ENCODE data around the gene SSRP1. TPM values are rescaled to one million over a fixed set of nuclear protein-coding genes. Genes with fewer than 3 reads are reported as not detected.
A peak's percentile ranks its signal among the peaks of the same experiment; 100 is the strongest.

SSRP1 gene
- total RNA-seq, 3 donors from 2014 or later: 59.5 to 79.3 (median 65.8) TPM

GRCh38 chr11:57324886-57325734 is 10.6 kb downstream of the SSRP1 start, which contains the start of gene TNKS1BP1:
TNKS1BP1 (minus strand) TSS chr11:57324952; CDS start chr11:57321885, 3,067 bp downstream.
- Histone ChIP-seq H3K4me3 (peak within 1 kb of the TSS; percentile 77), H3K4me1 (ENCODE audit: low read depth) (peaks cover 48% of the 10 kb centered on the region), H3K36me3 (ENCODE audit: low read depth) (peaks cover 5% of the 10 kb centered on the region), H3K9me3 (no peaks in the 10 kb centered on the region)
- TF ChIP-seq, protein P1, sequence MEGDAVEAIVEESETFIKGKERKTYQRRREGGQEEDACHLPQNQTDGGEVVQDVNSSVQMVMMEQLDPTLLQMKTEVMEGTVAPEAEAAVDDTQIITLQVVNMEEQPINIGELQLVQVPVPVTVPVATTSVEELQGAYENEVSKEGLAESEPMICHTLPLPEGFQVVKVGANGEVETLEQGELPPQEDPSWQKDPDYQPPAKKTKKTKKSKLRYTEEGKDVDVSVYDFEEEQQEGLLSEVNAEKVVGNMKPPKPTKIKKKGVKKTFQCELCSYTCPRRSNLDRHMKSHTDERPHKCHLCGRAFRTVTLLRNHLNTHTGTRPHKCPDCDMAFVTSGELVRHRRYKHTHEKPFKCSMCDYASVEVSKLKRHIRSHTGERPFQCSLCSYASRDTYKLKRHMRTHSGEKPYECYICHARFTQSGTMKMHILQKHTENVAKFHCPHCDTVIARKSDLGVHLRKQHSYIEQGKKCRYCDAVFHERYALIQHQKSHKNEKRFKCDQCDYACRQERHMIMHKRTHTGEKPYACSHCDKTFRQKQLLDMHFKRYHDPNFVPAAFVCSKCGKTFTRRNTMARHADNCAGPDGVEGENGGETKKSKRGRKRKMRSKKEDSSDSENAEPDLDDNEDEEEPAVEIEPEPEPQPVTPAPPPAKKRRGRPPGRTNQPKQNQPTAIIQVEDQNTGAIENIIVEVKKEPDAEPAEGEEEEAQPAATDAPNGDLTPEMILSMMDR (IDR thresholded peaks at IDR 0.05): no peak
- peak; percentile 98 for DNase-seq
- intact Hi-C loops (cut with DNase I, micrococcal nuclease): no loop called here
- ATAC-seq: peak; percentile 81

- DNase-seq: peak; percentile 58 to 80 (median 74)
- Histone ChIP-seq H3K4me3 (peak overlapping the region; percentile 77), H3K4me1 (ENCODE audit: low read depth) (peaks cover 50% of the 10 kb centered on the region)
These were observed 11.4 kb downstream of the SSRP1 start for GRCh38 chr11:57324154-57324885.

DNA sequence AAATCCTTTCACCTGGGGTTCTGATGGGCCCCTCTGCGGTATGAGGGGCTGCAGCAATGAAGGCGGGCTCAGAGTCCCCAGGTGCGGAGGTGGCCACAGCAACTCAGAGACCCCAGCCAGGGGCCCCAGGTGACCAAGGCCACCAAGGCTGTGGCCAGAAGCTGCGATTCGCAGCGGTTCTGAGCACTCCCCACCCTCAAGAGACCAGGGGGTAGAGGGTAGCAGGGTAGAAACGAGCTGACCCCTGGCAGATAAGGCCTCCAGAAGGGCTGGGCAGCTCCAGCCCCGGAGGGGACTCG is 11.9 kb downstream of the SSRP1 start:
- Histone ChIP-seq H3K4me3 (peak overlapping the region; percentile 77), H3K36me3 (ENCODE audit: low read depth) (peaks cover 5% of the 10 kb centered on the region), H3K9me3 (no peaks in the 10 kb centered on the region), H3K4me1 (ENCODE audit: low read depth) (peaks cover 50% of the 10 kb centered on the region)
- intact Hi-C loops (cut with DNase I, micrococcal nuclease): no loop called here
- ATAC-seq: no peak
- DNase-seq: peak in 1 of 3 donors; percentile 66
- TF ChIP-seq, protein P1 (IDR thresholded peaks at IDR 0.05): no peak

More at GRCh38 chr11:57324154-57324885, 11.4 kb downstream of the SSRP1 start:
- peaks cover 5% of the 10 kb centered on the region for H3K36me3 ChIP-seq (ENCODE audit: low read depth)
- H3K9me3 ChIP-seq: no peaks in the 10 kb centered on the region
- intact Hi-C loops (cut with DNase I, micrococcal nuclease): no loop called here
- TF ChIP-seq, protein P1 (IDR thresholded peaks at IDR 0.05): no peak
- peak; percentile 3 for ATAC-seq

GRCh38 chr11:57323167-57323854 is 12.4 kb downstream of the SSRP1 start:
- DNase-seq (peak in 2 of 3 donors; percentile 47 to 50), ATAC-seq (no peak)
- H3K36me3 ChIP-seq (ENCODE audit: low read depth): peaks cover 5% of the 10 kb centered on the region
- intact Hi-C loops (cut with DNase I, micrococcal nuclease): no loop called here
- no peak overlapping the region for H3K4me3 ChIP-seq
- TF ChIP-seq, protein P1 (IDR thresholded peaks at IDR 0.05): no peak
- peaks cover 50% of the 10 kb centered on the region for H3K4me1 ChIP-seq (ENCODE audit: low read depth)
- H3K9me3 ChIP-seq: no peaks in the 10 kb centered on the region
